Measurements from ENCODE around the gene NR2C2AP.
"Not testable (repeated sequence)": the region's sequence is repeated elsewhere in the genome, so short reads cannot be mapped to it uniquely, and the experiment has no call there.

Gene NR2C2AP

GRCh38 chr19:19203012-19203856 is at the start of gene NR2C2AP:
Gene NR2C2AP, minus strand, starts transcription at chr19:19203414. Its CDS starts 354 bp downstream, at chr19:19203060.
- DNase-seq (ENCODE audit: low read depth in 3 of 3, low spot score in 1 of 3), result peak; percentile 79 to 91 (median 82)

- DNase-seq (ENCODE audit: low read depth in 3 of 3, low spot score in 1 of 3), result no peak
Observed at GRCh38 chr19:19250196-19250801, 47.1 kb upstream of the NR2C2AP start.

GRCh38 chr19:19240476-19240875 is 37.3 kb upstream of the NR2C2AP start:
- no peak for DNase-seq (ENCODE audit: low read depth in 3 of 3, low spot score in 1 of 3)

- DNase-seq (ENCODE audit: low read depth in 3 of 3, low spot score in 1 of 3), result no peak
Observed at GRCh38 chr19:19239675-19240074, 36.5 kb upstream of the NR2C2AP start.

- no peak for DNase-seq (ENCODE audit: low read depth in 3 of 3, low spot score in 1 of 3)
Observed at GRCh38 chr19:19238126-19238894, 35.1 kb upstream of the NR2C2AP start.

GRCh38 chr19:19236173-19236572 is 33.0 kb upstream of the NR2C2AP start:
- DNase-seq (ENCODE audit: low read depth in 3 of 3, low spot score in 1 of 3), result no peak

- DNase-seq (ENCODE audit: low read depth in 3 of 3, low spot score in 1 of 3), result no peak
Observed at GRCh38 chr19:19234220-19234816, 31.1 kb upstream of the NR2C2AP start.

GRCh38 chr19:19232261-19232721 is 29.1 kb upstream of the NR2C2AP start:
- no peak for DNase-seq (ENCODE audit: low read depth in 3 of 3, low spot score in 1 of 3)

- DNase-seq (ENCODE audit: low read depth in 3 of 3, low spot score in 1 of 3), result no peak
Observed at GRCh38 chr19:19230999-19231398, 27.8 kb upstream of the NR2C2AP start.

GRCh38 chr19:19229701-19230100 is 26.5 kb upstream of the NR2C2AP start:
- DNase-seq (ENCODE audit: low read depth in 3 of 3, low spot score in 1 of 3), result no peak

GRCh38 chr19:19227217-19227616 is 24.0 kb upstream of the NR2C2AP start:
- no peak for DNase-seq (ENCODE audit: low read depth in 3 of 3, low spot score in 1 of 3)

GRCh38 chr19:19226663-19227062 is 23.4 kb upstream of the NR2C2AP start:
- no peak for DNase-seq (ENCODE audit: low read depth in 3 of 3, low spot score in 1 of 3)

- no peak for DNase-seq (ENCODE audit: low read depth in 3 of 3, low spot score in 1 of 3)
Observed at GRCh38 chr19:19226204-19226603, 23.0 kb upstream of the NR2C2AP start.

GRCh38 chr19:19224852-19225494 is 21.8 kb upstream of the NR2C2AP start:
- DNase-seq (ENCODE audit: low read depth in 3 of 3, low spot score in 1 of 3), result peak; percentile 45 to 59 (median 57)

GRCh38 chr19:19224150-19224851 is 21.1 kb upstream of the NR2C2AP start:
- no peak for DNase-seq (ENCODE audit: low read depth in 3 of 3, low spot score in 1 of 3)

- no peak for DNase-seq (ENCODE audit: low read depth in 3 of 3, low spot score in 1 of 3)
Observed at GRCh38 chr19:19223636-19224035, 20.4 kb upstream of the NR2C2AP start.

GRCh38 chr19:19223060-19223459 is 19.8 kb upstream of the NR2C2AP start:
- no peak for DNase-seq (ENCODE audit: low read depth in 3 of 3, low spot score in 1 of 3)

GRCh38 chr19:19221000-19221399 is 17.8 kb upstream of the NR2C2AP start:
- DNase-seq (ENCODE audit: low read depth in 3 of 3, low spot score in 1 of 3), result not testable (repeated sequence)

- no peak for DNase-seq (ENCODE audit: low read depth in 3 of 3, low spot score in 1 of 3)
Observed at GRCh38 chr19:19218911-19219310, 15.7 kb upstream of the NR2C2AP start.

GRCh38 chr19:19217099-19217498 is 13.9 kb upstream of the NR2C2AP start:
- no peak for DNase-seq (ENCODE audit: low read depth in 3 of 3, low spot score in 1 of 3)

Data from stimulated activated CD4-positive, alpha-beta T cell treated with anti-CD3 and anti-CD28 coated beads, TNF-alpha, amount 100 ng/mL, for 1 hour (primary cell).